GM21723 (cell line): ENCODE results near the gene ELP4.

Experiments used
- ATAC-seq: cut with Tn5 transposase; IDR thresholded peaks from one replicate; pipeline ENCODE4 v1.9.1; 2021; ENCODE audit warnings: mild to moderate bottlenecking, moderate library complexity; ENCODE audit not compliant: unreplicated experiment

Gene ELP4

DNA sequence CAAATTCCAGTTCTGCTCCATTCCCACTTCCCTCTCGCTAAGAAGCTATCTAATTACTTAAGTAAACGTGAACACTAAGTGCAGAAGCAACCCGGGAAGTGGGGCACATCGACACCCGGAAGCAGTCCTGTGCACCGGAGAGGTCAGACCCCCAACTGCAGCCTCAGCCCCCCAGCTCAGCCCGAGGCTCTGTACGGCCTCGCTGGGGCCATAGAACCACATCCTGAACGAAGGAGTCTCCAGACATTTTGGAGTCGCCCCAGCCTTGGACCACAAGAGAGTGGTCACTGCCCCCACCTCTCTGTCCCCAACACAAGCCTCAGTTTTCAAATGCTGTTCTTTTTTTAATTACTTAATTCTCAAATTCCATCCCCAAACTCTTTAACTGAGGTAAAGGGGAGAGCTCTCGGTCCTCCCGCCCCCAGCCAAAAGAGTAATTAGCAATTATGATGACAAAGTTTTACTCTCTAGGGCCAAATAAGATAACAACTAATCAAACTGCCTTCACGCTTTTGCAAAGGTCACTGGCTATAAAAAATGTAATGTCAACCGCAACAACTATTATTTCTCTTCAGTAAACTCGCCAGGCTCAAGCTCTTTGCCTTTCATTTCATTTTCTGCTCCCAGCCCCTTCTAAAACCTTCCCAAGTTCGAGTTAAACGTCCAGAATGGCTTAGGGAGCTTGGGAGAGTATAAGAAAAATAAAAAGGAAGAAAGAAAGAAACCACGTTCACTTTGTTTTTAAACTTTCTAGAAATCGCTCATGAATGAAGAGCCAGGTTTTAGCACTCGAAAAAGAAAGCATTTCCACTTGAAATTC, 299.4 kb downstream of the ELP4 start:
- no peak for ATAC-seq

DNA sequence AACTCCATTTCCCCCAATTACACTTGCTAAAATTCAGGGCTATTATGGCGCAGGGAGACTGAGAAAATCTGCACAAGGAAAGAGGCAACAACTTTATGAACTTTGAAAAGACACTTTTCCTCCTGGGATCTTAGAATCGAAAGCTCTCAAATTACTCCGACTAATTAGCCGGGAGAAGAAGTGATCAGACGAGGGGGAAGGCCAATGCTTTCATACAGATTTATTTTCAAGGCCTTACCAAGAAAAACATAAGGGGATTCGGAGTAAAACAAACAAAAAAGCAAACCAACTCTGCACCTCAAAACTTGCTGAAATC, 299.9 kb downstream of the ELP4 start:
- no peak for ATAC-seq

DNA sequence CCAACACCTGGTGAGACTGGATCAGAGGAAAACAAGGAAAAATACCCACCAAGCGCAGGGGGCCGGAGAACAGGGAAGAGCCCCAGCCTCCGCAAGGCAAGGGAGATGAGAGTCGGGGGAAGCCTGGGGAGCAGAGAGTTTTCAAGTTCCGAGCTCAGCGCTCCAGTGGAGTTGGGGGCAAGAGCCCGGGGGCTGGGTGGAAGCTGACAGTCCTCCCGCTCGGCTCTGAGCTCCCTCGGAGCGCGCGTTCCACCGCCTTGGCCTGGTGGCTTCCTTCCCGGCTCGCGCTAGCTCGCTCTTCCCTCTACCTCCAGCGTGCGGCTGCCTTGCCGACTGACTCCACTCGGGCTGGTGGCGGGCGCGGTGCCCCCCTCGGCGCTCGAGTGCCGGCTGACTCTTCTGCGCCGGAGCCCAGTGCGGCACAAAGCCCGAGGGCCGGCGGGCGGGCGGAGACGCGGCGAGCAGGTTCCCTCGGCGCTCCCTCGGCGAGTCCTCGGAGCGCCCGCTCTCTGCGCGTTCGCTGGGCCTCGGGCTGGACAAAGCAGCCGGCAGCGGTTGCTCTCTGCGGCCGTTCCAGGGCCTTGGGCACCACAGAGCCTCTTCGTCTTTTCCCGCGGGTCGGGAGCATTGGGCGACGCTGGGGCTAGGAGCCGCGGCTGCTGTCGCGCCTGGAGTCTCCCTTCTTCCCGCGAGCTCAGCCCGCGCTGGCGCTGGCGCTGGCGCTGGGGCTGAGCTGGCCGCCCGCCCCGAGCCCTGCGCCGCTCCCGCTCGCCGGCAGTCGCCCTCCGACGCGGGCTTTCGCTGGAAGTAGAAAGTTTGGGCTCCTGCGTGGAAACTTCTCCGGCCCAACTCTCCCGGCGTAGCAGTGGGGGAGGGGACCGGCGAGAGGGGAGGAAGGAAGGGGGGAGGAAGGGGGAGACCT, 300.6 kb downstream of the ELP4 start:
- no peak for ATAC-seq

DNA sequence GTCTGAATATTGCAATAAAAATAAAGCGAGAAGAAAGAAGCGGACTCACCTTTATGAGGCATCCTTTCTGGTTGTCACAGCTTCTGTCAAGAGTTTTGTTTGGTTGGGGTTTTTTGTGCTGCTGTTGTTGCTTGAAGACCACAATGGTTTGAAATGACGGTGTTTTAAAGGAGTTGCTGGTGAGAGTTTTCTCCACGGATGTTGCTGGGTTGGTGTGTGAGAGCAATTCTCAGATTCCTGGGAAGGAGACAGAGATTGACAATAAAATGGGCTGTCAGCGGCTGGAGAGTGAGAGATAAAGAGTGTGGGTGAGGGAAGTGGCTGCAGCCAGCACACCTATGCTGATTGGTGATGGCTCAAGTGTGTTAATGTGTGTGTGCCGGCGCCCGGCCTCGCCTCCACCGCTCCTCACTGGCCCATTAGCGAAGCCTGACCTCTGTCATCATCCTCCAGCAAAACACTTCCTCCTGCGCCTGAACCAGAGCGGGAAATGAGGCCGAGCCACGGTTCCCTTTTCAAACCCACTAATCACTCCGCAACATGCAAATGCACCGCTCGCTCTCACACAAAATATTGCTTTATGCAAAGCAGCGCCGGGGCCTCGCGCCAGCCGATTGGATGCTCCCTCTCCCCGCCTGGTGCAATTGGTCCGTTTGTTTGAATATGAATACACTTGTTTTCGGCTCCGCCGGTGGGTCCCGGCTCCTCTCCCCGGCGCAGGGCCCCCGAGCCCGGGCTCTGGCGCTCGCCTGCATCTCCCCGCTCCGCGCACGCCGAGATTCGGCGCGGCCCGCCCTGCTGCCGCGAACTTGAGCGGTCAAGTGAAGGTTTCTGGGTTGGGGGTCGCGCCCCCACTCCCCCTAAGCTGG, 301.4 kb downstream of the ELP4 start, which contains the start of gene PAX6:
Gene PAX6, minus strand, starts transcription at position 544 of the 869 bp plus-strand sequence. CDS start 4,911 bp downstream, outside the sequence.
- peak; percentile 54 for ATAC-seq

DNA sequence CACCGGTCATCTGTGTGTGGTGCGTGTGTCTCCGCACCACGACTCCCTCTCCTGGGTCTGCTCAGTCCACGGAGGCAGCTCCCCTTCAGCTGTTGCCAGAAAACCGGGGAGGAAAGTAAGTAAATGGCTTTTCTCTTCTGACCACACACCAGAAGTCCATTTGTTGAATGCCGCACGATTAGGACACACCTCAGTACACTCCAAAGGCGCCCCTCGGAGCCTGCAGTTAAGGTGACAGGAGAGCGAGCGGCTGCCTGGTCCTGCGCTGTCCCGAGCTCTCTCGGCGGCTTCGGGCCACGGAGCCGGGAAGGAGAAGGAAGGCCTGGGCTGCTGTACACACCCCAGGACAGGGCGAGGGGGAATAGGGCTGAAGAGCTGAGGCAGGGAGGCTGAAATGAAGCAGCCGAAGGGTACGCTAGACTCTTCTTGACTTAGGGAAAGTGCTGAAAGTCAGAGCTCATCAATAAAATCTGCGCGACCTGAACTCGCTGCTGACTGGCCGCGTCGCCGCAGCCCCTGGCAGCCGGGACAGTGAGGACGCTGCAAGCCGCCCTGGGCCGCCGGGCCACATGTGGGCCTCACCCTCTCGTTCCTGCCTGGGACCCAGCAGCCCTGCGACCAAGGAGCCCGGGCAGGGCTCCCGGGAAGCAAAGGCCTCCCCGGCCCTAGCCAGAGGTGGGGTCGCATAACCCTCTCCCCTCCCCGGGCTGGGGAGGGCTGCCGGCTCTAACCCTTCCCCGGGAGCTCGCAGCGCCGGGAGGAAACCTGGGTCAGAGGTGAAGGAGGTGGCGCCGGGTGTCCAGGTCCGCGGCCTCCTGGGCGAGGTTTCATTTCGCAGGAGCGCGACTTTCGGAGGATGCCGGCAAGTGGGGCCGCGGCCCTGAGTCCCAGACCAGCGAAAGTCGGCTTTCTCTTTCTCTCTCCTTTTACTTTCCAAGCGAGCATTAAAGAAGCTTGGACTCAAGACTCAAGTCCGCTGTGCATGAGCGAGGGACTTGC, 303.1 kb downstream of the ELP4 start:
- no peak for ATAC-seq

DNA sequence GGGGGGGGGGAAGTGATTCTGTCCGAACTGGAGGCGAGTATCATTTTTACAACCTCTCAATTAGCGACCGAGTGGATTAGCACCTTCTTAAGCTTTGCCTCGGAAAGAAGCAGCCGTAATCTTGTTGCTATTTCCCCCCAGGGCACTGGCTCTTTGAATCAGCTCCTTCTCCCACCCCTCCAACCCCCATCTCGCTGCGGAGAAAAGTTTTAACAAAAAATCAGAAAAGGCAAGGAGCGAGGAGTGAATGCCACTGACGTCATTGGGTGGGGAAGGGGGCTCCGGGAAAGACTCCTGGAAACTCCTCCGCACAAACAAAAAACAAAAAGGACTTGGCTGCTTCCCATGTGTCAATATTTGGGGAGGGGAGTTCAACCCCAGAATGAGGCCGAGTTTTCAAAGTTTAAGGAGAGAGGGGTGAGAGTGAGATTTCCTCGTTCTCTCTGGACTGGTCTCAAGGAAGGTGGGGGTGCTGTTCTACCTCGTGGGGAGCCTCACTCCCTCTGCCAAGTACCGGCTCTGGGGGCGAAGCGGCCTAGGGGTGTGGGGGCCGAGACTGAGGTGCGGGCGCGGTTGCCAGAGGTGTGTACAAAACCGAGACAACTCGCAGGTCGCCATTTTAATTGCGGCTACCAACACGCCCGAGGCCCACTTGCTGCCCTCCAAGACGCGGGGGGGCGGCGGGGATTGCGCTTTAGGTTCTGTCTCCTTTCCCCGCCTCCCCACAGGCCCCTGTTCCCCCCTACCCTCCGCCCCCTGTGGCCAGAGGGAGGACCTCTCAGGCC, 304.0 kb downstream of the ELP4 start:
- no peak for ATAC-seq

DNA sequence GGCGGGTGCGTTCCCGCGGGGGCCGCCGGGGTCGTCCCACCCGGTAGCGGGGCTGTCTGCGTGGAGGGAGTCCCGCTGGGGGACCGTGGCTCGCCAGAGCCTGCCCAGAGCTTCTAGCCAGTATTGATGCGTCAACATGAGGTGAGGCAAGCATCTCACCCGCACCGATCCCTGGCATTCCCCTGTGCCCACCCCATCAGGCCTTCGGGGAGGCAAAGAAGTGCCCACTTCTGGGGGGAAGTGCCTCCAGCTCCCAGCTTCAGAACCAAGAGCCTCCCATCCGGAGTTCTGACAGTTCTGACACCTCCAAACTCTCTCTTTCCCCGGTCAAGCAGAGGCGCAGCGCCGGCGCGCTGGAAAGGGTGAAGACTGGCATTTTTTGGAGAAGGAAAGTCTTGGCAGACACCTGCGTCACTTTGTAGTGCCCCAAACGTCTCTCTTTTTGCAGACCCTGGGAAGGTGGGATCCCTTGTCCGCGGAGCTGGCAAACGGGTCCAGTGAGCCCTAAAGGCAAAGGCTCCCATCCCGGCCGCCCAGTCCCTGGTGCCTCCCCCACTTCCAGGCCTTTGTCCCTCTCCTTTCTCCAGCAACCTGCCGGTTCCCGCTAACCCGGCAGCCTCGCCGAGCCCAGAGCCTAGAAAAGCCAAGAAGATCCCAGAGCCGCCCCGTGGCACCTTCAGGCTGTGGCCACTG, 304.8 kb downstream of the ELP4 start:
- no peak for ATAC-seq

DNA sequence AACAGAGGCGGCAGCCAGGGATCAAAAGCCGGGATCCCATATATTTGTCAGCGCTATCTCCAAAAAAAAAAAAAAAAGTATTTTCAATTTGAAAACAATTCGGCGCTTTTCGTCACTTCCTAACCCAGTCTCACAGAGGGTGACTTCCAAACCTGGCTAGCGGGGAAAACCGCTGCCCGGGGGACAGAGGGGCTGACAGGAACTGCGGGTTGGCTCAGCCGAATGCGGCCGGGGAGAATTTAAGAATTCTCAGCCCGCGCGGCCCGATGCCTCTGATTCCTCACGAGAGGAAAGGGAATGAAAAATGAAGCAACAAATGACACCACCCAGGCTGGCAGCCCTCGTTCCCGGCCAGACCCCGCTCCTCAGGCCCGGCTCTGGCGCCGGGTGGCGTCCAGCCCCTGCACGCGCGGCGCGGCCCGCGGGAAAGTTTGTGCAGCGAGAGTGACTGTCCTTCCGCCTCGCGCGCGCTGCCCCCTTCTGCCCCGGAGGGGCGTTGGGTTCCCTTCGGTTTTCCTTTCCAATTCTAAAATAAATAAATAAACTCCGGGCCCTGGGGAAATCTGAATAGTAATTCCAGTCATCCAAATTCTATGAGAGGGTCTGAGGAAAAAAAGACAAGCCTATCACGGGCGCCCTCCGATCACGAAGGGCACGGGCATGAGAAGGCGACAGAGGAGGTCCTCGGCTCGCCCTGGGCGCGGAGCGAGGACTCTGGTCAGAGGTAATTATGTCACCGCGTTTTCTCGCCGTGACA, 306.3 kb downstream of the ELP4 start:
- ATAC-seq, result no peak

DNA sequence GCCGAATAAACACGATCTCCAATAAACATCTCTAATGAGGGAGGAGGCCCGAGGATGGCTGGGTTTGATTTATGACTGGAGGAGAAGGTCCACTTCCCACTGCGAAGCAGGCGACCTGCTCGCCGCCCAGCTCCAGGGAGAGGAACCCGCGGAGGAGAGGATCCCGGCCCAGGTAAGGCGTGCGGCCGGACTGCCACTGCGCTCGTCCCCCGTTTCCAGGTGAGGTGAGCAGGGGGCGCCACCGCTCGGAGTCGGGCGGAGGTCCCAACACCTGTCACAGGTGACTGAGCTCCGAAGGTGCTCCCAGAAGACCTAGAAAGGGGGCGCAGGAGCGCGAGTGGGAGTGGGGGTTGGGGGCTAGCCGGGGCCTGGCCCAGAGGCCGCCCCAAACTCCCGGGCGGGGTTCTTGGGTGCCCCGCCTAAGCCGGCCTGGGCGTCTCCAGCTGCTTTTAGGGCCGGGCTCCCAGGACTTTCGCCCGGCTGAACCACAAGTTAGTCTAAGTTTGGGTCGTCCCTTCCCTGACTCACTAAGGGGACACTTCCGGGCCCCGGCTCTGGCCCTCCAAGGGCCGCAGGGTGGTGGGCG, 307.0 kb downstream of the ELP4 start:
- ATAC-seq, result no peak

DNA sequence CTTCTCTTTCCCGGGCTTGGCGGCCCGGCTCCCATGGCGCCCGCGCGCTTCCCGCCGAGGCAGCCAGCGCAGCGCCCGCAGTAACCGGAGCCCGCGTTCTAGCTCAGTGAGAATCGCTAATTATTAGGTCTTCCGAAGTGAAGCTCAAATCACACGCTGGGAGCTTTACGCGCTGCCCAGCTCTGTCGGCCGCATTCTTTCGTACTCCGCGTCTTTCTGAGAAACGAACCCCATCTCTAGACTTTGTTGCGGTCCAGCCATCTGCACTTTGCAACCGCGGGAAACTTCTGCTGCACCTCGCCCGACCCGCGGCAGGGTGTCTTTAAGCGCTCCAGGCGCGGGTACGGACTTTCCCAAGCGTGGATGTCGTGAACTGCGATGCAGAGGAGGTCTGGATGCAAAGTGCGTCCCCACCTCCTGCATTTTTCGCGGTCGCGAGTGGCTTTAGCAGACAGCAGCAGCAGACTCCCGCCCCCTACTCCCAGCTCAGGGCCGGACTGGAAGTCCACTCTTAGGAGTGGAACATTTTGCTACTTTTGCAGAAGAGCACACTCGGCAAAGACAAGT, 307.6 kb downstream of the ELP4 start:
- ATAC-seq, result no peak

DNA sequence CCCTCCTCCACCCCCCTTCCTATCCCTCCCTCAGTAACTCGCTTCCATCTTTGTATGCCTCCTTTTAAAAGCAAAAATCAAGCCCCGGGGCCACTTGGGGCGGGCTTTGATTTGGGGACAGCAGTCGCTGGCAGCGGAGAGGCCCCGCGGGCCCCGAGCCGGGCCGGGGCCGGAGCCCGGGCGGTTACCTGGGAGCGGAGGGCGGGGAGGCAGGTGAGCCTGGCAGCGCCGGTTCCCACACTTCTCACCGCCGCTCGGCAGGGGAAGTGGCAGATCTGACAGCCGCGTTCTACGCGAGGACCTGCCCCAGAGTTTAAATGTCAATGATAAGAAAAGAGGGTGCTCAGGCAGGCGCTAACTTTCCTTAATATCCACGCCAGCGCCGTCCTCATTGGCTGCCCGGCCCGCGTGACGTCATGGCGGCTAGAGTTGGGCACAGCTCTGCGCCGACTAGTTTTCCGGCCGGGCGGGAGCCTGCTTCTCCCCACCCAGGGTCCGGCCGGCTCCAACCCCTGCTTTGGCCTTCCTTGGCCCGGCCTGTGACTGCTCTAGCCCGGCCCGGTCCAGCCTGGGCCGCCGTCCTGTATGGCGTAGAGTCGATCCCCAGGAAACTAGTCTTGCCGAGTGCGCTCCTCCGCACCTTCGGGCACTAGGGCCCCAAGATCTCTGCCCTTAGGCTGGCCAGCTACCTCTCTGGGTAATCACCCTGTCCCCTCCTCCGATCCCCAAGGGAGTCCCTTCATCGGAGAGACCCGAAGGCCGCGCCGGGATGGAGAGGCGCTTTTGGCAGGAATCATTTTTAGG, 308.3 kb downstream of the ELP4 start:
- no peak for ATAC-seq

DNA sequence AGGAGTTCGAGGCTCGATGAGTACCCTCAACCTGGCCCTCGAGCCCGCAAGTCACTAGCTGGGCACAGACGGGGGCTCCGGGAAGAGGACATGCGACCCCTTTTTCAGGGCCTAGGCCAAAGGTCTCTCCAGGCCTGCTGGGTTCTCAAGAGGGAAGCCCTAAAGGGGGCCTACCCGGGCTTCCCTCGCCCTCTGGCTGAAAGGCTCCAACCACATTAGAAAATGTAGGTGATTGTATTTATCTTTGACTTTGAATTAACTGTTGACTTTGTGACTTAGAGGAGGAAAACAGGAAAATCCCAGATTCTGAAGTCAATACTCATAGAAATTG, 308.8 kb downstream of the ELP4 start:
- no peak for ATAC-seq

DNA sequence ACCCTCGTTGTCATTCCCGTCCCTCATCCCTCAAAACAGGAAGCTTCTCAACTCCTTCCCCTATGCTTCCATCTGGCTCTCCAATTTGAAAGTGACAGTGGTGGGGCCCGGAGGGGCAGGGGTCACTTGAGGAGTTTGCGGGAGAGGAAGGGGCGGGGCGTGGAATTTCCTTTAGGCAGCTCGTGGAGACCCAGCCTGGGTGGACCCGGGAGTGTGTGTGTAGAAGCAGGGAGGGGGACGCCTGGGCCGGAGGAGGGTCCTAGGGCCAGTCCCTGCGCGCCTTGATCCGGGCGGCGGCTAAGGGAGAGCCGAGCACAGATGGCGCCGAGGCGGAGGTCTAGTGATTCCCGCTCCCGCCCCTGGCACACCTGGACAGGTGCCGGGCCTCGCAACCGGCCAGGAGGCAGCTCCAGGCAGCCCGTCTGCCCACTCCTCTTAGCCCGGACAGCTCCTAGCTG, 309.3 kb downstream of the ELP4 start:
- no peak for ATAC-seq

DNA sequence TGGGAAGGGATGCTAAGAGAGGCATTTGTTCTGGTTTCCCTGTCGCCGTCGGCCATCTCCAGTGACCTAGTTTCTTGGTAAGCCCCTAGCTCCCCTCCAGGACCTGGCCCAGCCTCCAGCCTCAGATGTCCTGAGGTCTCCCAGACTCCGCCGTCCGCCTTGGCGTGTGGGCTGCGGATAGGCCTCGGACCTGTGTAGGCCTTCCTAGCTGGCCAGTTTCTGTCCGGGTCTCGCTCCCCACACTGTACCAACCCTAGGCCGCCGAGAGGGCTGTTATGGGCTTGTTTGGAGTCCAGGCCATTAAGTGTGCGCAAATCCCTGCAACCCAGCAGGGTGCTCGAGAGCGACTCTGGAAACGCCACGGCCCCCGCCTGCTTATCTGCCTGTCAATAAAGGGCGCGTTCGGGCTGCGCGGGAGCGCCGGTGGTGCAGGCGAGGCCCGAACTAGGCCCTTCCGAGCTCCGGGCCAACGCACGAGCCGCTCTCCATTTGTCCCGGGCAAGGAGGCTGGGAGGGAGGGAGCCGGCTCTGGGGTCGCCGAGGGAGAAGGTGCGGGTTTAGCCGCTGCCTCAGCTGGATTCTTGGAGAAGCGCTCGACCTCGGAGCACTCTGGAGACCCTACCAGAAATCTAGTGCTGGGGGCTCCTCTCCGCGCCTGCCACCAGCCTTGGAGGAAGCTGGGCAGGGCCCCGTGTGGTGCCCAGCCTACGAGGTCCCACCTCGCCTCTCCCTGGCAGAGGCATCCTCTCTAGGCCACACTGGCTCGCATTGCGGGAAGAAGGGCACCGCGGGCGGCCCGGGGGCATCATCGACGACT, 310.3 kb downstream of the ELP4 start:
- no peak for ATAC-seq

DNA sequence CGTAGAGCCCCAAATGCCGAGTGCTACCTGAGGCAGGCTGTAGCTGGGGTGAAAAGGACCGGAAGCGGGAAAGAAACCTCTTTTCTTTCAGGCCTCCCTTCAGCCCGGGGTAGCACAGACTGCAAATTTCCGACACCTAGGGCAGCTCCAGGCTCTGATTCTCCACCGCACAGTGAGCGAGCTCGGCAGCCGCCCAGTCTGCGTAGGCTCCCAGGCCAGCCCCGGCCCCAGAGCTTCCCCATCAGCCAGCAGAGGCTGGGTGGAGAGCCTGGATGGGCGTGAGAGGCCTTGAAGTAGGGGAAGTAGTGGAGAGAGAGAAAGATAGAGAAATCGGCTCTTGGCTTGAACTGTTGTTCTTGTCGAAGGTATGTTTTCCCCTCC, 310.9 kb downstream of the ELP4 start:
- ATAC-seq, result no peak
